Keratinocyte (primary cell): ENCODE data around the gene MLX. TPM values are rescaled to one million over a fixed set of nuclear protein-coding genes. Genes with fewer than 3 reads are reported as not detected.
A peak's percentile ranks its signal among the peaks of the same experiment; 100 is the strongest.

ENCODE experiments used
- DNase-seq: peaks from one replicate; pipeline ENCODE4 v3.0.0-alpha.2; 2011; ENCODE audit warnings: low read depth, missing footprints, low spot score
- FAIRE-seq: peaks from 2 replicates; lab custom pipeline; 2011; peaks lifted over from hg19 to GRCh38; lab: Jason Lieb, UNC
- H2AFZ ChIP-seq: 2 replicates; pipeline ENCODE4 v1.6.0; 2012; ENCODE audit warnings: low read length, control low read depth, inconsistent platforms; ENCODE audit not compliant: control insufficient read depth
- H3K27ac ChIP-seq: 2 replicates; pipeline ENCODE4 v1.5.1; 2011; ENCODE audit warnings: low read length; ENCODE audit not compliant: control insufficient read depth, insufficient read depth
- H3K27me3 ChIP-seq: 3 replicates; pipeline ENCODE4 v1.6.0; 2011; ENCODE audit warnings: low read length; ENCODE audit not compliant: control insufficient read depth, insufficient read depth; ENCODE audit errors: extremely low read depth
- H3K36me3 ChIP-seq, 2 experiments: 2 replicates in 1 of 2; 3 replicates in 1 of 2; pipeline ENCODE4 v1.5.1; 2011; ENCODE audit warnings: low read length in 2 of 2, mild to moderate bottlenecking in 1 of 2; ENCODE audit not compliant: control insufficient read depth in 2 of 2, insufficient read depth in 2 of 2; ENCODE audit errors: extremely low read depth in 1 of 2
- H3K4me1 ChIP-seq: 3 replicates; pipeline ENCODE4 v1.5.1; 2011; ENCODE audit warnings: low read length; ENCODE audit not compliant: control insufficient read depth, insufficient read depth; ENCODE audit errors: extremely low read depth
- H3K4me2 ChIP-seq: 3 replicates; pipeline ENCODE4 v1.6.0; 2011; ENCODE audit warnings: low read depth, low read length; ENCODE audit not compliant: control insufficient read depth, insufficient read depth; ENCODE audit errors: extremely low read depth
- H3K4me3 ChIP-seq, 3 experiments: fragments of 200-600 bp in 1 of 3; sonication (generic) in 1 of 3; 2 replicates in 2 of 3; 3 replicates in 1 of 3; pipeline ENCODE4 v1.5.1; 2011 to 2016; ENCODE audit warnings: low read length in 3 of 3, mild to moderate bottlenecking in 3 of 3, control low read depth in 2 of 3, inconsistent platforms in 1 of 3, low read depth in 1 of 3, mixed read lengths in 1 of 3, mixed run types in 1 of 3, moderate library complexity in 1 of 3; ENCODE audit not compliant: control insufficient read depth in 2 of 3, insufficient read depth in 2 of 3; ENCODE audit errors: extremely low read depth in 1 of 3
- H3K79me2 ChIP-seq: 2 replicates; pipeline ENCODE4 v1.6.0; 2012; ENCODE audit warnings: low read length; ENCODE audit not compliant: control insufficient read depth, insufficient read depth
- H3K9ac ChIP-seq: 3 replicates; pipeline ENCODE4 v1.6.0; 2011; ENCODE audit warnings: low read length; ENCODE audit not compliant: control insufficient read depth, insufficient read depth; ENCODE audit errors: extremely low read depth
- H3K9me1 ChIP-seq: 3 replicates; pipeline ENCODE4 v1.6.0; 2011; ENCODE audit warnings: low read length; ENCODE audit not compliant: control insufficient read depth, insufficient read depth; ENCODE audit errors: extremely low read depth
- H3K9me3 ChIP-seq: 2 replicates; pipeline ENCODE4 v1.5.1; 2012; ENCODE audit warnings: low read depth, low read length; ENCODE audit not compliant: control insufficient read depth
- H4K20me1 ChIP-seq: 3 replicates; pipeline ENCODE4 v1.6.0; 2011; ENCODE audit warnings: low read length; ENCODE audit not compliant: control insufficient read depth, insufficient read depth; ENCODE audit errors: extremely low read depth
- EZH2 ChIP-seq: IDR thresholded peaks from one replicate; pipeline ENCODE4 v1.6.1; 2012; ENCODE audit warnings: inconsistent platforms, mild to moderate bottlenecking, low read length, moderate library complexity
- dilution Hi-C: fragments of 300-500 bp; cut with MboI; formaldehyde crosslinking; loops from one replicate; pipeline ENCODE4 v1.7.0; 2020; ENCODE audit warnings: low sequenced_read_pairs; ENCODE audit not compliant: extremely low pct_ligation_motif_present
- polyA plus RNA-seq, 5 experiments: library from polyadenylated mRNA; depleted of rRNA in 3 of 5; stranded (reverse) in 3 of 5; stranded (forward) in 1 of 5; unstranded in 1 of 5; fragments of >200 nt; gene quantifications; 1 replicate in 1 of 5; 2 replicates in 3 of 5; 3 replicates in 1 of 5; pipeline versions ENCODE4 v1.2.1 to v1.2.3, GENCODE V29; 2011 to 2012; ENCODE audit warnings: missing spikeins in 2 of 5, low read depth in 1 of 5, low replicate concordance in 1 of 5
- TF ChIP-seq, protein P1 (sequence below), 3 experiments: IDR thresholded peaks in 1 of 3; conservative IDR thresholded peaks in 1 of 3; optimal IDR thresholded peaks in 1 of 3; 2 replicates in 2 of 3; 3 replicates in 1 of 3; pipeline versions ENCODE3 to v1.5.1; 2011; ENCODE audit warnings: low read length in 3 of 3, mild to moderate bottlenecking in 3 of 3, moderate library complexity in 2 of 3, control low read depth in 1 of 3, inconsistent platforms in 1 of 3; ENCODE audit not compliant: insufficient read depth in 2 of 3; ENCODE audit errors: extremely low read depth in 1 of 3

MLX gene
- polyA plus RNA-seq, 1 donor (not counting 4 experiments of a cell fraction or from before 2014, with no cell fraction given): 39.2 TPM

DNA sequence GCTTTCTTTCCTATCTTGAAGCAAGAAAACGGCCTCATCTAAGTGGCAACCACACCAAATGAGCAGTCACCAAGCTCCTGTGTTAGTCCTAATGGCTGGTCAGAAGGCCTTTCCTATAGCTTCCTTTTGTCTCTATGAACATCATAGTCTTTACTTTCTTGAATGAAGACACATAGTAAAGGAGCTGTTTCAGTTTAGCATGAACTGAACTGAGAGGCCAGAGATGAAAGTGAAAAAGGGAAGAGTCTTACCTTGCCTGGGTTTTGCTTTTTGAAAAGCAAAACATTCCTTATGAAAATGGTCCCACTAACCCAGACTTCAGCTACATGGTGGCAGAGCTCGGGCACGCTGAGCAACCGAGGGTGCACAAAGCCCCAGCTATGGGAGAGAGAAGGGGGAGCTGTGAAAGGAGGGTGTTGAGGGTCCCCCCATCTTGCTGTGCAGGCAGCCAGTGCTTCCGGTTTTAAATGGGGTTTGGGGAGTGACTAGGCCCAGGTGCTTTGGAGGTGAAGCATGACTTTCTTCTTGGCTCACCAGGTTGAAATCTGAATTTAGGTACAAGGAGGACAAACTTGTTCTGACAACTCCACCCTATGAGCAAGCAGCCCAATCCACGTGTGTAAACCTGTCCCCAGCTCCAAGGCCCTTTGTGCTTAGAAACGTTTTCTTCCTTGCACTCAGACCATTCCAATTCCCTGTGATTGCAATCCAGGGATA is 19.8 kb downstream of the MLX start:
- DNase-seq (no peak), FAIRE-seq (peak; percentile 97)
- no peaks in the 10 kb centered on the region for H4K20me1 ChIP-seq
- H3K9ac ChIP-seq: peak overlapping the region; percentile 48
- TF ChIP-seq, protein P1, sequence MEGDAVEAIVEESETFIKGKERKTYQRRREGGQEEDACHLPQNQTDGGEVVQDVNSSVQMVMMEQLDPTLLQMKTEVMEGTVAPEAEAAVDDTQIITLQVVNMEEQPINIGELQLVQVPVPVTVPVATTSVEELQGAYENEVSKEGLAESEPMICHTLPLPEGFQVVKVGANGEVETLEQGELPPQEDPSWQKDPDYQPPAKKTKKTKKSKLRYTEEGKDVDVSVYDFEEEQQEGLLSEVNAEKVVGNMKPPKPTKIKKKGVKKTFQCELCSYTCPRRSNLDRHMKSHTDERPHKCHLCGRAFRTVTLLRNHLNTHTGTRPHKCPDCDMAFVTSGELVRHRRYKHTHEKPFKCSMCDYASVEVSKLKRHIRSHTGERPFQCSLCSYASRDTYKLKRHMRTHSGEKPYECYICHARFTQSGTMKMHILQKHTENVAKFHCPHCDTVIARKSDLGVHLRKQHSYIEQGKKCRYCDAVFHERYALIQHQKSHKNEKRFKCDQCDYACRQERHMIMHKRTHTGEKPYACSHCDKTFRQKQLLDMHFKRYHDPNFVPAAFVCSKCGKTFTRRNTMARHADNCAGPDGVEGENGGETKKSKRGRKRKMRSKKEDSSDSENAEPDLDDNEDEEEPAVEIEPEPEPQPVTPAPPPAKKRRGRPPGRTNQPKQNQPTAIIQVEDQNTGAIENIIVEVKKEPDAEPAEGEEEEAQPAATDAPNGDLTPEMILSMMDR (optimal IDR thresholded peaks at IDR 0.05 in 1 of 3, IDR thresholded peaks at IDR 0.05 in 1 of 3, conservative IDR thresholded peaks at IDR 0.05 in 1 of 3; ENCODE audit: extremely low read depth in 1 of 3, insufficient read depth in 2 of 3, low read length in 3 of 3): no peak
- peaks cover 4% of the 10 kb centered on the region for H3K9me1 ChIP-seq
- H3K4me2 ChIP-seq: peak overlapping the region; percentile 88
- dilution Hi-C loops: no loop called here
- H2AFZ ChIP-seq: peak overlapping the region; percentile 21
- H3K4me1 ChIP-seq: peaks cover 34% of the 10 kb centered on the region
- no peaks in the 10 kb centered on the region for H3K9me3 ChIP-seq
- H3K79me2 ChIP-seq: no peaks in the 10 kb centered on the region
- H3K36me3 ChIP-seq: peaks cover 32 to 43% of the 10 kb centered on the region in 2 experiments
- H3K4me3 ChIP-seq: peak overlapping the region in 2 of 3 experiments; percentile 39 to 50
- no peaks in the 10 kb centered on the region for H3K27me3 ChIP-seq
- H3K27ac ChIP-seq: peak overlapping the region; percentile 86

DNA sequence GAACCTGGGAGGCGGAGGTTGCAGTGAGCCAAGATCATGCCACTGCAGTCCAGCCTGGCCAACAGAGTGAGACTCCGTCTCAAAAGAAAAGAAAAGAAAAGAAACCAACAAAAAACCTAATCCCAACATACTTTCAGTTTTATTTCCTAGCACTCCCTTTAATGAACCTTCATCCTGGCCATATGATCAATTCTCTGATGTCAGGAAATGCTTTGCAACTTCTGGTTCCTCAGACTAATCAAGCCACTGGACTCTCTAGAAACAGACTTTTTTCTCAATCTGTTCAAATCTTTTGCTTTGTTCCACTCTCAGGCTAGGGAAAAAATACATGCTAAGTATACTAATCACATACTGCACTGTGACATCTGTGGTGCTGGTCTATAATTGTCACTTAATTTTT is 24.0 kb downstream of the MLX start:
- no peak for FAIRE-seq
- TF ChIP-seq EZH2: no peak
- TF ChIP-seq, protein P1 (optimal IDR thresholded peaks at IDR 0.05 in 1 of 3, IDR thresholded peaks at IDR 0.05 in 1 of 3, conservative IDR thresholded peaks at IDR 0.05 in 1 of 3; ENCODE audit: extremely low read depth in 1 of 3, insufficient read depth in 2 of 3, low read length in 3 of 3): no peak
- Histone ChIP-seq H3K27me3 (no peaks in the 10 kb centered on the region), H3K27ac (no peak overlapping the region), H3K9ac (no peak overlapping the region), H4K20me1 (no peaks in the 10 kb centered on the region), H3K79me2 (peaks cover 2% of the 10 kb centered on the region), H3K36me3 (peaks cover 10 to 11% of the 10 kb centered on the region in 2 experiments), H3K4me2 (no peak overlapping the region), H3K4me1 (peaks cover 24% of the 10 kb centered on the region), H3K4me3 (no peak overlapping the region), H3K9me3 (no peaks in the 10 kb centered on the region), H2AFZ (no peak overlapping the region), H3K9me1 (no peaks in the 10 kb centered on the region)
- DNase-seq: no peak
- dilution Hi-C loops: no loop called here
